DMS114 treated with DMSO at 0.1 percent for 48 hours (cell line): ENCODE measurements around the gene SLC2A11.

Source experiments
- DNase-seq: peaks from one replicate; lab custom pipeline; 2025; ENCODE audit not compliant: unreplicated experiment; lab: John Stamatoyannopoulos, UW

SLC2A11 gene

GRCh38 chr22:23857606-23858483 is at the start of gene SLC2A11:
Gene SLC2A11, plus strand, starts transcription at chr22:23857875. Its CDS starts 125 bp downstream, at chr22:23858000.
- peak; percentile 94 for DNase-seq

- no peak for DNase-seq
These were observed 45.3 kb upstream of the SLC2A11 start for GRCh38 chr22:23812378-23812777.

- DNase-seq: no peak
These were observed 42.0 kb upstream of the SLC2A11 start for GRCh38 chr22:23815541-23816155.

GRCh38 chr22:23816156-23816976 is 41.3 kb upstream of the SLC2A11 start:
- DNase-seq: no peak

- DNase-seq: no peak
These were observed 40.5 kb upstream of the SLC2A11 start for GRCh38 chr22:23817146-23817545.

- no peak for DNase-seq
These were observed 39.1 kb upstream of the SLC2A11 start for GRCh38 chr22:23818541-23818940.

- DNase-seq: no peak
These were observed 36.9 kb upstream of the SLC2A11 start for GRCh38 chr22:23820748-23821211.

GRCh38 chr22:23822101-23822671 is 35.5 kb upstream of the SLC2A11 start:
- no peak for DNase-seq

GRCh38 chr22:23823331-23823791 is 34.3 kb upstream of the SLC2A11 start:
- DNase-seq: no peak

- DNase-seq: no peak
These were observed 33.0 kb upstream of the SLC2A11 start for GRCh38 chr22:23824476-23825245.

- DNase-seq: no peak
These were observed 32.3 kb upstream of the SLC2A11 start for GRCh38 chr22:23825246-23825905.

- DNase-seq: no peak
These were observed 30.9 kb upstream of the SLC2A11 start for GRCh38 chr22:23826510-23827350.

GRCh38 chr22:23827351-23827995 is 30.2 kb upstream of the SLC2A11 start:
- no peak for DNase-seq

GRCh38 chr22:23828800-23829680 is 28.6 kb upstream of the SLC2A11 start:
- no peak for DNase-seq

GRCh38 chr22:23829845-23830372 is 27.8 kb upstream of the SLC2A11 start:
- no peak for DNase-seq

GRCh38 chr22:23831261-23831660 is 26.4 kb upstream of the SLC2A11 start:
- no peak for DNase-seq

GRCh38 chr22:23831781-23832180 is 25.9 kb upstream of the SLC2A11 start:
- no peak for DNase-seq
